GM12891 (cell line): ENCODE results near the gene DOCK8.

Experiments used
- DNase-seq: peaks from one replicate; pipeline ENCODE4 v3.0.0; 2011; ENCODE audit warnings: low spot score; ENCODE audit not compliant: insufficient read length
- FAIRE-seq: peaks from 2 replicates; lab custom pipeline; 2011; peaks lifted over from hg19 to GRCh38; lab: Jason Lieb, UNC
- PAX5 ChIP-seq: IDR thresholded peaks from 2 replicates; pipeline ENCODE4 v1.6.1; 2011; ENCODE audit warnings: low read length, moderate library complexity, mild to moderate bottlenecking; ENCODE audit not compliant: insufficient read depth, severe bottlenecking
- POLR2A ChIP-seq: IDR thresholded peaks from 2 replicates; pipeline ENCODE4 v1.6.1; 2011; ENCODE audit warnings: low read depth, low read length, control low read depth
- POLR2AphosphoS5 ChIP-seq: IDR thresholded peaks from 2 replicates; pipeline ENCODE4 v1.6.1; 2011; ENCODE audit warnings: low read depth, low read length, control low read depth
- POU2F2 ChIP-seq: IDR thresholded peaks from 2 replicates; pipeline ENCODE4 v1.6.1; 2011; ENCODE audit warnings: low read depth, mild to moderate bottlenecking, control low read depth, low read length, moderate library complexity
- SPI1 ChIP-seq: IDR thresholded peaks from 2 replicates; pipeline ENCODE4 v1.6.1; 2011; ENCODE audit warnings: low read depth, low read length, control low read depth
- TAF1 ChIP-seq: IDR thresholded peaks from 2 replicates; pipeline ENCODE4 v1.6.1; 2011; ENCODE audit warnings: low read depth, low read length, control low read depth

The DOCK8 gene

DNA sequence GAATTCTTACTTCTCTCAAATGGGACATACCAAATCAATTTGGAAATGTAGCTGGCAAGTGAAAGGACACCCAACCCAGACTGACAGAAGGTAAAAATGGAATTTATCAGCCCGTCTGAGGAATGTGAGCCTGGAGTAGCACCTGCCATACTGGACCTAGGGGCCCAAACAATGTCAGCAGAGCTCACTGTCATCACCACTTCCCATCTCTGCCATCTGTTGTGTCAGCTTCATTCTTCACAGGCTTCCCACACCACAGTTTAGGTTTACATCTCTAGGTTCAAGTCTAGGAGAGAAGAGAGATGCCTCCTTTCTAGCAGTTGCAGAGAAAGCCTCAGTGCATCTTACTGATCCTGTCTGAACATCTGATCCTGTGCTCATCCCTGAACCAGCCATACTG, 222.4 kb downstream of the DOCK8 start:
- DNase-seq (no peak), FAIRE-seq (no peak)
- TF ChIP-seq SPI1 (no peak), POLR2AphosphoS5 (no peak), POLR2A (no peak), PAX5 (no peak), POU2F2 (no peak), TAF1 (no peak)

DNA sequence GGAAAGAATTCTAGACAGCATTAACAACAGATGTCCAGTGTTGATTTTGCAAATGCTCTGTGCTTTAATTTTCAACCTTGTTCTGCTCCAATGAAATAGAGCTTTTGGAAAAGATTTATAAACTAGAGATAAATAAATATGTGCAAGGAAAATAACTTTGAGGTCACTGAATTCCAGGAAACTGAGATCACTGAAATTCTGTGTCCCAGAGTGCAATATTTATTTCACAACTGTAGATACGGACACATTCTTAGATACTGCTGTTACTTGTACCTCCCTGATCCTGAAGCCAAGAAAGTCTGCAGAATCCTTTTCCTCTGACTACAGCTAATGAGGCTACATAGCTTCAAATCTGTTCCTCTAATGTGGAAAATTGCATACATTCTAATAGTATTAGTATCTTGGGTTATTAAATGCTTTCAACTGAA, 222.9 kb downstream of the DOCK8 start:
- DNase-seq (no peak), FAIRE-seq (no peak)
- TF ChIP-seq POLR2AphosphoS5 (no peak), POLR2A (no peak), PAX5 (no peak), SPI1 (no peak), TAF1 (no peak), POU2F2 (no peak)

DNA sequence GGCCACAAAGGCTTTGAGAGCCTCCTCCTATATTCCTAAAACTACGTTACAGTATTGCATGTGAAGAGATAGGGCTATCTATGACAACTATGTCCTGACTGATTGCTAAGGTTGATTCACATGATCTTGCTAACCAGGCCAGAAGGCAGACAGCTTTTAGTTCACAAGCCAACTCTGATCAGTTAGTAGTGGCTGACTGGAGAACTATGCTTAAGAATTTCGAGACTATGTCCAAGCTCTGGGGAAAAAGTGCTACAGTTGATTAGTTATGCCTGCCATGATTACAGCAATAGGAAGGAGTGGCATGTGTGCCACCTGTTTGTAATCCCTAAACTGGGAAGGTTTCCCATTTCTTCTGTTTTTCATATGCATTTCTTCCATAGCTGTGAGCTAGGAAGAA, 223.4 kb downstream of the DOCK8 start:
- no peak for FAIRE-seq
- DNase-seq: no peak
- TF ChIP-seq POLR2A: no peak
- no peak for TF ChIP-seq PAX5
- TF ChIP-seq SPI1: no peak
- TF ChIP-seq POLR2AphosphoS5: no peak
- TF ChIP-seq POU2F2: no peak
- no peak for TF ChIP-seq TAF1

DNA sequence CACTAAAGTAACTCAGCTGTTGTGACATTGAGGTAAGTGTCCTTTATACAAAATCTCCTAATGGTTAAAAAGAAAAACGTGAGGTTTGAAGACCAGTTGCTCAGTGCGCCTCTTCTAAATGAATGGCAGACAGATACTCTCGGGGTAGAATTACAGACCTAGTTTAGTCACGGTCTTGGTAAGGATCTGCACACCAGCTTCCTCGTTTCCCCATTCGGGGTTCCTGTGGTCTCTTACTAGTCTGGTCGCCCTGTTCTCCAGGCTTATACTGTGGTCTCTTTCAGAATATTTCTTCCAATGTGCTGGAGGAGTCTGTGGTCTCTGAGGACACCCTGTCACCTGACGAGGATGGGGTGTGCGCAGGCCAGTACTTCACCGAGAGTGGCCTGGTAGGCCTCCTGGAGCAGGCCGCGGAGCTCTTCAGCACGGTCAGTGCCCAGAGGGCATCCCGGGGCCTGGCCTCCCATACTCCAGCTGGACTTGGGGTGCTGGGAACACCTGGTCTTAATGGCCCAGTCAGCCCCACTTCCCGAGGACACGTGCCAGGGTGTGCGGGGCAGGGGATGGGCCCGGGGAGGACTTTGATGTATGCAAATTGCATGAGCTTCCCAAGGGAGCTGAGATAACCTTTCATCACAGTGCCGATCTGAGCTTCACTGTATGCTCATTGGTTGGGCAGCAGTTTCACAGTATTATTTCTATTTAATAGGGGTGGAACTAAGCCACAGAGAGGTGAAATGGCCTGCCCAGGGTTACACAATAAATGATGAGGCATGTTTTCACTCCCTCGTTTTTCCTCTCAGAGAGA, 224.5 kb downstream of the DOCK8 start:
- DNase-seq: no peak
- no peak for TF ChIP-seq SPI1
- no peak for TF ChIP-seq POLR2AphosphoS5
- TF ChIP-seq TAF1: no peak
- TF ChIP-seq POU2F2: no peak
- no peak for TF ChIP-seq PAX5
- FAIRE-seq: no peak

GRCh38 chr9:441126-441525, 226.5 kb downstream of the DOCK8 start:
- TF ChIP-seq PAX5 (no peak), SPI1 (no peak), POLR2A (no peak), POLR2AphosphoS5 (no peak), TAF1 (no peak), POU2F2 (no peak)
- FAIRE-seq: no peak
- DNase-seq: no peak

GRCh38 chr9:444528-444927, 229.9 kb downstream of the DOCK8 start:
- FAIRE-seq: no peak
- no peak for TF ChIP-seq POU2F2
- TF ChIP-seq TAF1: no peak
- TF ChIP-seq PAX5: no peak
- no peak for TF ChIP-seq POLR2A
- no peak for TF ChIP-seq SPI1
- TF ChIP-seq POLR2AphosphoS5: no peak
- DNase-seq: no peak

GRCh38 chr9:445033-445432, 230.4 kb downstream of the DOCK8 start:
- DNase-seq (no peak), FAIRE-seq (no peak)
- TF ChIP-seq POLR2A (no peak), POU2F2 (no peak), PAX5 (no peak), SPI1 (no peak)

DNA sequence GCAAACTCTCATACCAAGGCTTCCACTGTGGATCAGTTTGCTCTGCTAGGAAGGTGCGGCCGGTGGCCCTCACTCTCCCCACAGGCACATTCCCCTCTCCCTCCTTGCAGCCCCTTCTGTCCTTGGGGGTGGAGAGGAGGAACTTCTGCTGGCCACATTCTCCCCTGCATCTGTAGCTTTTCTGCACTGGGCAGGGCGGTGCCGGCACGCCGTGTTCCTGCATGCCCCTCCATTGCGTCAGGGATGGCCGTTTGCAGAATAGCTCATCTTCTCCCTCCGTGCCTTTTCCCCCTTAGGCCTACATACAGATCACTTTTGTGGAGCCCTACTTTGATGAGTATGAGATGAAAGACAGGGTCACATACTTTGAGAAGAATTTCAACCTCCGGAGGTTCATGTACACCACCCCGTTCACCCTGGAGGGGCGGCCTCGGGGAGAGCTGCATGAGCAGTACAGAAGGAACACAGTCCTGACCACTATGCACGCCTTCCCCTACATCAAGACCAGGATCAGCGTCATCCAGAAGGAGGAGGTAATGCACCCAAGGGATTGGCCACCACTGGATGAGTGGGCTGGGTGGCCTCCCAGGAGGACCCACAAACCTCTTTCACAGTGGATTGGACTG, 231.5 kb downstream of the DOCK8 start:
- FAIRE-seq (no peak), DNase-seq (no peak)
- TF ChIP-seq TAF1 (no peak), POLR2A (no peak), PAX5 (no peak), SPI1 (no peak), POU2F2 (no peak), POLR2AphosphoS5 (no peak)

DNA sequence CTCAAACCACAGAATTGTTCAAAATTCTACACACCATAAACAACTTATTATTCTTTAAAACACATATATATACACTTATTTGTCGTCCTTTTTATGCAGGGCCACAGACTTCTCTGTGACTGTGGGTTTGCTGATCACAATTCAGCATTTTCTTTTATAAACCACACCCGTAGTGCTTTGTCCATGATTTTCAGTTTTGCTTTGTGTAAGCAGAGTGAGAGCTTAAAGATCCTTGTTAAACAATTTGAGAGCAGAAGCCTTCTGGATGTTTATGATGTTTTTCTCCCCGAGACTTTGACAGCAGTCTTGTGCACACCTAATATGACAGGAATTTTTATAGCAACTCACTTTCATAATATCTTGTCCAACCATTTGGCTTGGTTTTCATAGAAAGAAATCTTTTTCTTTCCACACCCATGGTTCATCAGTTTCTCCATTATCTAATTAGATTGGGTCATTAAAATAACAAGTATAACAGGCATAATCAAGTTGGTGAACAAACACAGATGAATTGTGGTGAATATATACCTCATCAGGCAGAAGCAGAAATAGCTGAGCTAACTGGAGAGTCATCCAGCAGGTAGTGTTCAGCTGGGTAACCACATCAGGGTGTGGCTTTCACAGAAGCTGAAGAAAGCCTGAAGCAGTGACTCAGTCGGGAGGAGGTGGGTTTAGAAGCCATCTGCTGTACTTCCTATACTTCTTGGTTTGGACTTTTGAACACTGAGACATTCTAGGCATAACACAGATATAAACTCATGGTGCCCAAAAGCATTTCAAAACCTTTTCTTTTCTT, 232.8 kb downstream of the DOCK8 start:
- DNase-seq (peak; percentile 18), FAIRE-seq (peak; percentile 26)
- TF ChIP-seq POU2F2: no peak
- TF ChIP-seq PAX5: no peak
- TF ChIP-seq POLR2AphosphoS5: no peak
- no peak for TF ChIP-seq POLR2A
- no peak for TF ChIP-seq TAF1
- TF ChIP-seq SPI1: no peak
